GM18873 (cell line): Measurements from ENCODE around the gene EIF2AK3.
A peak's percentile ranks its signal among the peaks of the same experiment; 100 is the strongest.

Source experiments
- ATAC-seq: cut with Tn5 transposase; IDR thresholded peaks from one replicate; pipeline ENCODE4 v1.9.1; 2021; ENCODE audit warnings: mild to moderate bottlenecking, moderate library complexity, moderate number of reproducible peaks; ENCODE audit not compliant: unreplicated experiment, low FRiP score

The EIF2AK3 gene

DNA sequence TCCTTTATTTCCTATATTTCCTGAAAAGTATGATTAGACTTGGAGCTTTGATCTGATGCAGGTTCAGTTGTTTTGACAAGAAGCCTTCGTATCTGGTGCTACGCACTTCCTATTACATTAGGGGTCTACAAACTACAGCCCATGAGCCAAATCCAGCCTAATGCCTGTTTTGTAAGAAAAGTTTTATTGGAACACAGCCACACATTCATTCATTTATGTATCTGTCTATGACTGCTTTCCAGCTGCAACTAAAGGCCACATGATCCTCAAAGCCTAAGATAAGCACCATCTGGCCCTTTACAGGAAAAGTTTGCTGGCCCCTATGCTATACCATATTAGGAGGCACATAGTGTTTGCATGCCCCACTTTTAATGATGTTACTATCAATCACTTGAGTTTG lies 26.0 kb downstream of the EIF2AK3 start:
- no peak for ATAC-seq

GRCh38 chr2:88600038-88600465 lies 27.2 kb downstream of the EIF2AK3 start:
- peak; percentile 100 for ATAC-seq

DNA sequence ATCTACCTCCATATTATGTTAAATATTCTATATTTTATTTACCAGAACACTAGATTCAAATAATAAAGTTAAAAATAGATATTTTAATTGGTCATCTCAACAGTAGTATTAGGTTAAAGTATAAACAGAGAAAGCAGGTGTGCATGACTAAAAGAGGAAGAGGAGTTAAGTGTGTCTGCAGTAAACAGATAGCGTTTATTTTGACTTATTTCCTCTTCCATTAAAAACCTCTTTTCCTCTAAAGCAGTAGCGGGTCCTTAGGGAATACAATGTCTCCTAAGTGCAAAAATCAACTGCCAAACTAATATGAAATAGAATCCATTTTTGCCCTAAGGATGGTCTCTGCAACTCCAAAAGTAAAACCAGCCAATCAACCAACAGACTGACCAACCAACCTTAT lies 27.7 kb downstream of the EIF2AK3 start:
- no peak for ATAC-seq

DNA sequence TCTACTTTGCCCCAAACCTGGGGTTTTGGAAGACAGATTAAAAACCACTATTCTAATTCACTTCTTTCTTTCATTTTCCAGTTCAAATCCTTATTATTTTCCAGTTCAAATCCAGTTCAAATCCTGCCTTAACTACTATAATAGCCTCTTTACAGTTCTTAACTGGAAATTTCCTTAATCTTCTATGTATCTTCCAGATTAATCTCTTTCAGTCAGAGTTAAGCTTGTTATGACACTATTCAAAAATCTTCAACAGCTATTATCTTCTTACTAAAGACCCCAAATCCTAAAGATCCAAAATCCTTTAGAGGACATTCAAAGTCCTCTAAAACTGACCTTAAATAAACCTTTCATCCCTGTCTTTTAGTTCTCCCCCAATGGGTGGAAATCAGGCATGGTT lies 30.1 kb downstream of the EIF2AK3 start:
- ATAC-seq = no peak

- no peak for ATAC-seq
These were observed 31.0 kb downstream of the EIF2AK3 start for GRCh38 chr2:88596141-88596830.

DNA sequence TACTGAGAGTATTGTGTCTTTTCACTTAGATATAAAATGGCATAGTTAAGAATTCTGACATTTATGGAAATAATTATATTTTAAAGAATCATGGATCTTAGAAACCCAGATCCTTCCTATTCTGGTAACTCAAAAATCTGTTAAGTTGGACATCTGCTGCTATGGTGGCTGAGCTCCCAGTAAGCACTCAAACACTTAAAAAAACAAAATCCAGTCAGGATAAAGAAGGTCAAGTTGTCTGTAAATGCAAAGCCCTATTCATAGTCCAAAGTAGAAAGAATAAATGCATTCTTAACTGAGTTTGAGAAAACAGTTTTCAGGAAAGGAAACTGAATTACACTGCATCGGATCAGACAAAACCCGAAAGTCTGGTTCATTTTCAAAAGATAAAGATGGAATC lies 35.6 kb downstream of the EIF2AK3 start:
- no peak for ATAC-seq

DNA sequence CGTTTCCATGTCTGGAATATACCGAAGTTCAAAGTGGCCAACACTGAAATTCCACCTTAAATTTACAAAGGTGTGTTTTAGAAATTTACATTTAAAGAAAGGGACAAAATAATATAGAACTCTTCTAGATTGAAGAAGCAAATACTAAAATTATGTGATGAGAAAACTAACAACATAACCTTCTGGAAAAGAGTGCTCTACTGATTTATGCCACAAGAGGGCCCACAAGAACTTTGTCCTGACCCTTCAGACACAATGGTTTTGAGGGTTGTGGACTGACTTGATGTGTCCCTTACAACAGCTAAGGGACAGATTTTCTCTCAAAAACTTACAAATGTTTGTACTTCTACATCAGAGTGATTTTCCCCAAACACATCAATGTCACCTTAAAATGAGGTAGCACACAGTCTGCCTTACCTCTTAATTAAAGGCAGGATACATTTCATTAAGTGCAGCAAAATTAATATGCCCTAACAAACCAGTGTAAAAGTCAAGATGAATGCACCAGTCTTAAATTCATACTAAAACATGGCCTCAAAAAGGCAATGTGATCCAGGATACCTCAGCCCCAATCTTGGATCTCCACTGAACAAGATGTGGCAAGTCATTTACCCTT lies 36.2 kb downstream of the EIF2AK3 start:
- ATAC-seq = peak; percentile 63

DNA sequence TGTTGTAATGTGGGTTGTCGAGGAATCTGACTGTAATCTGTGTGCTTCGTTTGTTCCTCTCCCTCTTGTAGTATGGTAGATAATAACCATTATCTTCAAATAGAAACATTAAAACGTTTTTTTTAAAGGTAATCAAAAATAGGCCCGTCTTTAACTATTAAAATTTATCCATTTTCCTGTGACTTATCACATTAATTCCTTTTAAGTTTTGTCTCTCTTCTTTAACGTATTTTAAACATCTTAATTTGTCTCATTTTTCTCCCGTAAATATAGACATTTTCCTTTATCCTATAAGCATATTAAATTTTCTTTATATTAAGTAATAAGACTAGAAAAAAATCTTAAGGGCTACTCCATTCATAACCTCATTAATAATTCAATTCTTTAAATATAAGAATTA lies 41.3 kb downstream of the EIF2AK3 start:
- ATAC-seq = no peak

DNA sequence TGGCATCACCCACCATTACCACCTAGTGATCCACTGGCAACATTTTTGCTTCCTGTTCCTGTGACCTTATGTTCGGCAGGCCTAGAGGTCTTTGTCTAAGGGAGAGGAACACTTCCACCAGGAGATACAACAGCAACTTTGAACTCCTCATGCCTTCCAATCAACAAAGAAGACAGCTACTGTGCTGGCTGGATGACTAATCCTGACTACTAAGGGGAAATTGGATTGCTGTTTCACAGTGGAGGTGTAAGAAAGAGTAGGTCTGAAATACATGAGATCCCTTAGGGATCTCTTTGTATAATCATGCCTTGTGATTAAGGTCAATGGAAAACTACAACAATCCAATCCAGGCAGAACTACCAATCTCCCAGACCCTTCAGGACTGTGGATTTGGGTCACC lies 45.2 kb downstream of the EIF2AK3 start:
- no peak for ATAC-seq

GRCh38 chr2:88580088-88580487 lies 47.2 kb downstream of the EIF2AK3 start:
- no peak for ATAC-seq

GRCh38 chr2:88575630-88576029 lies 51.6 kb downstream of the EIF2AK3 start:
- no peak for ATAC-seq

- no peak for ATAC-seq
These were observed 52.2 kb downstream of the EIF2AK3 start for GRCh38 chr2:88575051-88575450.

DNA sequence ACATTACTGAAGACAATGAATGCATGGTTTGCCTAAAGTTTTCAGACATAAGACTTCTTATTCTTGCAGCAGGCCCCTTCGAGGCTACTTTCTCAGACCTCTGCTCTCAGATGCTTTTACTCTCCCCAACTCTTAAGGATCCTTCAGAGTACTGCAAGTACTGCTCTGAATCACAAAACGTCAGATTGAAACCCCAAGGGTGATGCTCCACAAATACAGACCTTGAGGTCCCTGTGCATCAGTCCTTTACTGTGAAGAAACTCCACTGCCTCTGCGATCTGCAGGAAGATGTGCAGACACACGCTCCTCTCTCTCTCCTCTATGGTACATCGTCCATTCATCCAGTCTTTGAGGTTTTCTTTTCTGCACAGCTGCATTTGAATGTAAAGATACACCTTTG lies 52.8 kb downstream of the EIF2AK3 start:
- peak; percentile 83 for ATAC-seq

- no peak for ATAC-seq
These were observed 59.1 kb downstream of the EIF2AK3 start for GRCh38 chr2:88568179-88568578.

DNA sequence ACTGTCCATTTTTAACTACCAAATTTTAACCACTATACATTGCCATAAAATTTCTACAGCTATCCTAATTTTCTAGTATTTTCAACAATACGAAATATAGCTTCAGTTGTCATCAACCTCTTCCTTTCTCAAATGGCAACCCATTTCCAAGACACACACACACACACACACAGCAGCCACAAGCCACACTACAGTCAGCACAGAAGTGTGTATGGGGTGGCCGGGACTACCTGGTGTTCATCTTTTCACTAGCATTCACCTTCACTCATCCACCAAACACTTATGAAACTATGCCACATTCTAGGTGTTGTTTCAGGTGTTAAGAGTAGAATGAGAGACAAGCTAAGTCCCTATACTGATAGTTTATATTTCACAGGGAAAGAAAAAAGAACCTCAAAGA lies 62.9 kb downstream of the EIF2AK3 start:
- ATAC-seq = no peak

DNA sequence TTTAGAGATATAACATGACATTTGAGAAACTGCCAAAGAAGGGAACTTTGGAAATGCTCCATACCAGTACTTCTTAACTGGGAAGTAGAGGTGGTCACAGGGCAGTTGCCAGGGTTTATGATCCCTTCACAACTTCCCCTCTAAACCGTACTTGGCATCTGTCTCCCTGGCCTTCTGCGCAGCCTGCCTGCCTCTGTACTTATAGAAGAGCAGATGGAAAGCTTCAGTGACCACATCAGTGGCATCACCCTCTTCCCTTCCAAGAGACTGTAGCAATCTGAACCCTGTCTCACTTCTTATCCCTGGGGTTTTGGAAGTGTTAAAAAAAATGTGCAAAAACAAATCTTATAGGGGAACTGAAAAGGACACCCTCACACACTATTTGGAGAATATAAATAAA lies 64.1 kb downstream of the EIF2AK3 start:
- no peak for ATAC-seq

DNA sequence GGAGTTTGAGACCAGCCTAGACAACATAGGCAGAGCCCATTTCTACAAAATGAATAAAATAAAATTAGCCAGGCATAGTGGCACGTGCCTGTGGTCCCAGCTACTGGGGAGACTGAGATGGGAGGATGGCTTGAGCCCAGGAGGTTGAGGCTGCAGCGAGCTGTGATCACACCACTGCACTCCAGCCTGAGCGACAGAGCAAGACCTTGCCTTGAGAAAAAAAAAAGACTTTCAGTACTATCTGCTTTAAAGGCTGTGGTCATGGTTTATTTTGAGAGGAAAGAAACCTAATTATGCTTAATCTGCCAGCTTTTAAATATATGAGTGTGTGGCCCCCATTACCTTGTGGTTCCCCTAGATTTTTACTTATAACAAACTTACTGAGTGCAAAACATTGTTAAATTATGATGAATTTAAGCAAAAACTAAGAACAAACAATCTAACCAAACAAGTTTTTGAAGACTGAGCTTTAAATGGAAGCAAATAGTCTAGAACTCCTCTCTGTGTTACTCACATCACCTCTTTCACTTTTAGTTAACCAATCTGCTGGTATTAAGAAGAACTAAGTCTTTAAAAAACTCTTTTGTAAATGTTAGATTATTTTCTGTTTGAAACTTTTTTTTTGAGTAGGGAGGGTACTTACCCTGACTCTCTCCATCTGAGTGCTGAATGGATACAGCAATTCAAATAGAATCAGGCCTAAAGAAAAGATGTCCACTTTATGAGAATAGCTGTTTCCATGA lies 65.4 kb downstream of the EIF2AK3 start:
- no peak for ATAC-seq

GRCh38 chr2:88560619-88561307 lies 66.5 kb downstream of the EIF2AK3 start:
- ATAC-seq = no peak

DNA sequence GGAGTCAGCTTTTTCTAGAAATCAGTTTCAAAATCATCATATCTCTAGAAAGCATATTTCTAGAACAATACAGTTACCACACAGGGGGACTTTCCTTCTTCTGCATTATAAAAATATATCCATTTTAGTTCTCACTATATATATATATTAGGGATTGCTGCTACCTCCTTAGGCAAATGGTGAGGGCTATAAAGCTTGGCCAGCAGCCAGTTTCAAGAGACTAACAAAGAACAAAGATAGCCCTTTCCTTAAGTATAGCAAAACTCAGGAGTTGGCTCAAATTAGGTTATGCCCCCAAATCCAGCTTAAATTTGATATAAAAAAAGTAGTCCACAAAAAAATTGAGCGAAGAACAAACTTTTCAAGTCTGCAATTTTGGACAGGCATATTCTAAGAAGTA lies 70.0 kb downstream of the EIF2AK3 start:
- no peak for ATAC-seq

GRCh38 chr2:88556026-88556425 lies 71.2 kb downstream of the EIF2AK3 start:
- ATAC-seq = no peak

- no peak for ATAC-seq
These were observed 73.1 kb downstream of the EIF2AK3 start for GRCh38 chr2:88554189-88554588.
